NCI-H146 (cell line): ENCODE data around the gene SAMD4B.
"Not testable (repeated sequence)": the region's sequence is repeated elsewhere in the genome, so short reads cannot be mapped to it uniquely, and the experiment has no call there.

Experiments used
- DNase-seq: peaks from one replicate; lab custom pipeline; 2025; lab: John Stamatoyannopoulos, UW

SAMD4B gene

GRCh38 chr19:39341719-39342604 is at the start of gene SAMD4B:
Gene SAMD4B (plus strand): TSS chr19:39342421. CDS start chr19:39356894, 14,473 bp downstream.
- peak; percentile 99 for DNase-seq

DNA sequence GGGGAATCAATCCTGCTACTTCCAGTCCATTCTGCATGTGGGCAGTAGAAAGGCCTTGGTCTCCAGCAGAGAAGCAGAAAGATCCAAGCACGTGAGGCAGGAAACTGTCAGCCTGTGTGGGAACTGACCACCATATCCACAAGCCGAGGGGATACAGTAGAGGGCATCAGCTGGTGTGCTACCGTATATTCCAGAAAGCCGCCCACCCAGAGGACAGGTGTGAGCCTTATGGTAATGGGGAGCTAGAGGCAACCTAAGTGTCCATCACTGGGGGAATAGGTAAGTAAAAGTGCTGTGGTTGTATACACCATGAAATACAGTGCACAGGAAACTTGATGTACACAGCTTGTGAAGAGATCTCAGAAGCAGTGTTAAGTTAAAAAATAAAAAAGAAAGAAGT is 48.8 kb upstream of the SAMD4B start:
- no peak for DNase-seq

GRCh38 chr19:39296055-39296645 is 46.1 kb upstream of the SAMD4B start, which contains the start of gene IFNL1:
Gene IFNL1 (plus strand): TSS chr19:39296407. CDS start chr19:39296422, 15 bp downstream.
- DNase-seq, result no peak

DNA sequence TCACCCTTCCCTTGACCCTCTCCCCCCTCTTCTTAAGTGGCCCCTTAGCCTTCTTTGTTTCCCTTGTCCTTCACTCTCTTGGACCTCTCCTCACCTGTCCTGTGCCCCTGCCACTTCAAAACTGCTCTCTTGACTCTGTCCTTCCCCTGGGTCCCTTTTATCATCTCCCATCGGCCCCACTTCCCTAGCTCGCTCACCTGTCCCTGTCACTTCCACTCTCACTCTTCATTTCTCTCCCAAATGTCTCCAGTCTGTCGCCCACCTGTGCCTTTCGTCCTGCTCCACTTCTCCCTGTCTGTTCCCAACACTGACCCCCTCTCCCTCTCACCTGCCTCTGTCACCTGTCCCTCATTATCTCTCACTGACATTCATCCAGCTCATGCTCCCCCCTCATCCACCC is 45.3 kb upstream of the SAMD4B start:
- peak; percentile 57 for DNase-seq

DNA sequence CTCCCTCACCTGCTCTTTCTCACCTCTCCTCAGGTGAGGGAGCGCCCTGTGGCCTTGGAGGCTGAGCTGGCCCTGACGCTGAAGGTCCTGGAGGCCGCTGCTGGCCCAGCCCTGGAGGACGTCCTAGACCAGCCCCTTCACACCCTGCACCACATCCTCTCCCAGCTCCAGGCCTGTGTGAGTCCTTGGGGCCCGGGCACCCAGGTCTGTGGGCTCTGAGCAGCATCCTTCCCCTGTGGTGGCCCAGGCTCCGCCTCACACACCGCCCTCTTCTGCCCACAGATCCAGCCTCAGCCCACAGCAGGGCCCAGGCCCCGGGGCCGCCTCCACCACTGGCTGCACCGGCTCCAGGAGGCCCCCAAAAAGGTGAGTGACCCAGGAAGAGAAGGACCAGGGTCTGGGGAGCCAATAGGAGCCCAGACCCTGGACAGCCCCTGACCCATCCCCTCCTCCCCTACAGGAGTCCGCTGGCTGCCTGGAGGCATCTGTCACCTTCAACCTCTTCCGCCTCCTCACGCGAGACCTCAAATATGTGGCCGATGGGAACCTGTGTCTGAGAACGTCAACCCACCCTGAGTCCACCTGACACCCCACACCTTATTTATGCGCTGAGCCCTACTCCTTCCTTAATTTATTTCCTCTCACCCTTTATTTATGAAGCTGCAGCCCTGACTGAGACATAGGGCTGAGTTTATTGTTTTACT is 44.1 kb upstream of the SAMD4B start:
- no peak for DNase-seq

DNA sequence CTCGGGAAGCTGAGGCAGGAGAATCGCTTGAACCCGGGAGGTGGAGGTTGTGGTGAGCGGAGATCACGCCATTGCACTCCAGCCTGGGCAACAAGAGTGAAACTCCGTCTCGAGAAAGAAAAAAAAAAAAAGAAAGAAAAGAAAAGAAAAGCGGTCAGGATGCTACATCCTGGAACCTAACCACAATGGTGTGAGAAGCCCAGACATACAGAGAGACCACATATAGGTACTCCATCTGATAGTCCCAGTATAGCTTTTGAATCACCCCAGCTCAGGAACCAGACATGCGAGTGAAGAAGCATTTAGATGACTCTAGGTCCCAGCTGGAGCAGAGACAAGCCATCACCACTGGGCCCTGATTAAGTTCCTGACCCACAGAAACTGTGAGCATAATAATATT is 42.8 kb upstream of the SAMD4B start:
- no peak for DNase-seq

DNA sequence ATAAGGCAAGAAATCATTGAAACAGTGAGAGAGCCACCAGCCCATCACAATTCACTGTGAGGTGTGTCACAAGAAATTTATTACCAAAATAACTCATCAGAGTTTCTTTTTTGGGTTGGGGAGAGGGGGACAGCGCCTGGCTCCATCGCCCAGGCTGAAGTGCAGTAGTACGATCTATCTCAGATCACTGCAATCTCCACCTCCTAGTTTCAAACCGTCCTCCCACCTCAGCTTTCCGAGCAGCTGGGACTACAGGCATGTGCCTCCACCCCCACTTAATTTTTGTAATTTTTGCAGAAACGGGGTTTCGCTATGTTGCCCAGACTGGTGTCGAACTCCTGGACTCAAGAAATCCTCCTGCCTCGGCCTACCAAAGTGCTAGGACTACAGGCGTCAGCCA is 42.4 kb upstream of the SAMD4B start:
- no peak for DNase-seq

- DNase-seq, result no peak
Observed at GRCh38 chr19:39301021-39301420, 41.2 kb upstream of the SAMD4B start.

DNA sequence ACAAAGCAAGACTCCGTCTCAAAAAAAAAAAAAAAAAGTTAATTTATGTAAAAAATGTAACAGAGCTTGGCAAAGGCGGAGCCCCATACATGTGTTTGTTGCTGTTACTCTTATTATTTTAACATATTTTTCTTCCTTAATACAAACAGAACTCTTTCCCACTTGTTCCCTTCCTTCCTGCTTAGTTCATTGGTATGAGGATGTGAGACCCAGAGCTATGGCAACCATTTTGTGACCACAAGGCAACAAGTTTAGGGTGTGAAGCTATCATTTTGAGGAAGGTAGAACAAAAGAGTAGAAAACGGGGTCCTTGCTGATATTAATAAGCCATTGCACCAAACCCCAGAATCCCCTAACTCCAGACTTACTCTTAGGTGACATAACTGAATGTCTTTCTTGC is 40.7 kb upstream of the SAMD4B start:
- DNase-seq, result no peak

- no peak for DNase-seq
Observed at GRCh38 chr19:39303373-39304184, 38.6 kb upstream of the SAMD4B start.

- no peak for DNase-seq
Observed at GRCh38 chr19:39304185-39304513, 38.1 kb upstream of the SAMD4B start.

DNA sequence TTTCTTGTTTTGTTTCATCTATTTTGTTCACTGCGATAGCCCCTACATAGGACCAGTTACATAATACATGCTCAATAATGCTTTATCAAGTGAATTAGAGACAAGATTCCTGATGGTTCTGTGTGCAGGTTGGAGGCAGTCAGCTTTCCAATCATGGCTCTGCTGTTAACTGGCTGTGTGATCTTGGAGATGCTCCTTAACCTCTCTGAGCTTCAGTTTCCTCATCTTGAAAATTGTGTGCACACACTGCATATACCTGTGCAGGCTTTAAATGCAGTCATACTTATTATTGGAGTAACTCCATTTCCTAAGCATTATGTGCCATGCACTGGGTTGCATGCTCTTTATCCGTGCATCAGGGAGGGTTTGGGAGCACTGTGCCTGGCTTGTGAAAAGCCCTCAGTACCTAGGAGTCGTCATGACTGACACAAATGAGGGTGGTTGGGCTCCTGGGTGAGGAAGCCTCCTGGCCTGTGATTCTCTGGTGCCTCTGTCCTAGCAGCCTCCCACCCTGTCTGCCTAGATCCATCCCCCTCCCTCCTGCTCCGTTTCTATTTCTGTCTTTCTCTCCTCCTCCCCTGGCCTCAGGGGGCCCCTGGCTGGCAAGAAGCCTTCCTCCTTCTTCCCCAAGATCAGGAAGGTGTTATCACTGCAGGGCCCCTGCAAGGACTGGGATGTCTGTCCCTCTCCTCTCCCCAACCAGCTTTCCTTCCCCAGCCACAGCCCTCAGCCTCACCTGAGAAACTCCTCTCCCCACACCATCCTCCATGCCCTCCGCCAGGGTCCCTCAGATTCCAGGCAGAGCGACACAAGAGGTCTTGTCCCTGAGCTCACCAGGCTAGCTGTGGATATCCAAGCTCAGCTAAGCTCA is 37.3 kb upstream of the SAMD4B start:
- DNase-seq, result no peak

DNA sequence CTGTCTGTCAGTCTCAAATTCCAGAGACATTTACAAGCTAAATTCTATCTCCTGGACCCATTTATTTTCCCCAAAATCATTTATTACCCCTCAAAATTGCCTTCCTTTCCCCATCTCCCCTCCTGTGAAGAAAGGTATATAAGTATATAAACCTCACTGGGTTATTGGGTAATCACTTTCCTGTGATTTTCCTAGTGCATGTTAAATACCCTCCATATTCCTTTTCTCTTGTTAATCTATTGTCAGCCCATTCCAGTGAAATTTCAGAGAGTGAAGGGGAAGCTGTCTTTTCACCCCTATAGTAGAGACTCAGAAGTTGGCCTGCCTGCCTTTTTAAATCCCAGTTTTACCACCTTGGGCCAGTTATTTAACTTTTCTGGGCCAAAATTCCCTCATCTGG is 36.1 kb upstream of the SAMD4B start:
- DNase-seq, result no peak

DNA sequence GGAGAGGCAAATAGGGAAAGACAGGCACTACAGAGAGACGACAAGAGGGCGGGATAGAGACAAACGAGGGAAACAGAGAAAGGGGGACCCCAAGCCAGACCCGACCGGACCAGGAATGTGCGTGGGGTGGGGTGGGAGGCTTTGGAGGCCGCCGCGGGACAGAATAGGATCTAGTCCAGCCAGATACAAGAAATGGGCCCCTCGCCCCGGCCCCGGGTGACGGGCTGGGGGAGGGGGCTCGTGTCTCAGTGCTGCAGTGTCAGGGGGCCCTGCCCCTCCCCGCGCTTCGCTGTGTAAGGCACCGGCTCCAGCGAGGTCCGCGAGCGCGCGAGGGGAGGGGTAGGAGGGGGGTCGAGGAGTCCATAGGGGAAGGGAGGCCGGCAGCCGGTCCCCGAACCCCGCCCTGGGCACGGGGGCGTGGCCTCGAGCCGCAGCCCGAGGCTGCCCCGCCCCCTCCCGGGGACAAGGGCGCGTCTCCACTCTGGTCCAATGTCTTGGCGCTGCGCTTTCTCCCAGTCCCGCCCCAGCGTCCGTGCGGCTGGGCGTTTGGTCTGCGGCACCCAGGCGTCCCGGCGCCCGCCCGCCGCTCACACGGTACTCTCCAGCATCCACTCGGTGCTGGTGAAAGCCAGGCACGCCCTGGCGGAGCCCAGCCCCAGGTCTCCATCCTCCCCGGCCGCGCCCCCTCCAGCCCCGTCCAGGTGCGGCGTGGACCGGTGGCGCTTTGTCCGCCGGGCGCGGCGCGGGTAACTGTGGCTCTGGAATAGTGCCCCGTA is 35.0 kb upstream of the SAMD4B start:
- DNase-seq, result peak; percentile 79

DNA sequence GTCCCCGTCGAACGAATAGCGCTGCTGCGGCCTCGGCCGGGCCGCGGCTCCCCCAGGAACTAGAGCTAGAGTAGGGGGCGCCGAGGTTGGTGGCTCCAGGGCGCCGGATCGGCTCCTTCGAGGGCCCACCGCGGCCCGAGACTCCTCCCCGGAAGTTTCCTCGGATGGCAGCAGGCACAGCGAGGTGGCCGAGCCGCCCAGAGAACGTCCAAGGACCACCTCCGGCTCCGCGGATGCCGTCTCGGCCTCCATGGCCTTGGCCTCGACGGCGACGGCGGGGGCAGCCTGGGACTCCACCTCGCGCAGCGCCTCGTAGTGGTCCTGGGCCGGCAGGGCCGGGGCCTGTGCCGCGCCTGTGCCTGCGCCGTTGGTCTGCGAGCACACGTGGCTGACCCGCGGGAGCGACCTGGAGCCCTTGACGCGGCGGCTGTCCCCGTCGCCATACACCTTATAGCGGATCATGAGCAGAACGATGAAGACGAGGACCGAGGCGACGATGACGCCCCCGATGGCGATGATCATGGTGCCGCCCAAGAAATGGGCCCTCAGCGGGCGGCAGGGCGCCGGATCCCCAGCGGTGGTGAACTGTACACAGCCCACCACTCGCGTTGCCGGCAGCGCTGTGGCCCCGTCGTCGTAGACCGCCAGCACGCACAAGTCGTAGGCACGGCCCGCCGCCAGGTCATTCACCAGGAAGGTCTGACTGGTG is 34.2 kb upstream of the SAMD4B start:
- DNase-seq, result no peak

- peak; percentile 42 for DNase-seq
Observed at GRCh38 chr19:39308531-39309304, 33.5 kb upstream of the SAMD4B start.

DNA sequence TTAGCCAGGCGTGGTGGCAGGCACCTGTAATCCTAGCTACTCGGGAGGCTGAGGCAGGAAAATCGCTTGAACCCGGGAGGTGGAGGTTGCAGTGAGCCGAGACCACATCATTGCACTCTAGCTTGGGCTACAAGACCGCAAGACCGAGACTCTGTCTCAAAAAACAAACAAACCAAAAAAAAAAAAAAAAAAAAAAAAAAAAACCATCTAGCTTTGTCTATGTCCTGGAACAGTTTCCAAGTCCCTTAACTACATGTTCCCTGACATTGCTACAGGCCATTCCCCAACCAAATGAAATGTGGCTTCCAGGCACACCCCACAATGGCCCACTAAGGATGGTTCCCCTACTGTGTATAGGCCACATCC is 32.9 kb upstream of the SAMD4B start:
- DNase-seq, result not testable (repeated sequence)

DNA sequence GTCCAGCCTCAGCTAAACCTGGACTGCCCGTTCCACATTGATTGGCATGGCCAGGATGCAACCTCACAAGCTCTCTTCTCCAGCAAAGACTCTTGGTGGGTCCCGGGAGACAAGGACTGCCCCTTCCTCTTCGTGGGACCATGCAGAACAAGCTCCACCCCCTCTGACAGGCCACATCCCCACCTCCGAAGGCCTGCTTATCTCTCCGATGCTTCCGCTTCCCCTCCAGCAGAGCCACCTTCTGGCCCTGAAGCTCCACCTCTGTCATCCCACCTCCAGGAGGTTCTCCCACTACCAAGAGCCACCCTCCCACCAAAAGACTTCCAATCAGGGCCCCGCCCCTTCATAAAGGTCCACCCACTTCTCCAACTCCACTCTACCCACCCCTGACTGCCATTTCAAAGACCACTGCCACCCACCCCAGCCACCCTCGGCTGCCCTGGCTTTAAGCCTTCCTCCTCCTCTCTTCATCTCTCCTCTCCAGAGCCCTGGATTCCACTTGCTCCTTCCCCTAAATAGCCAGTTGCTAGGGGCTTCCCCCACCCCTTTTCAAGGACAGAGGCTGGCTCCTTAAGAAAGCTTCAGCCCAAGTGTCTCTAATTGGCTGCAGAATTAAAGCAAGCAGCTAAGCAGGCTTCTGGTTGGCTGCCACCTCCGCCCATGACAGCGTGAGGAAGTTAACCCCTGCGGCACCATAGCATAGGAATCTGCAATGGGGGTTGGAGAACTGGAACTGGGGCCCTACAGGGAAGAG is 31.5 kb upstream of the SAMD4B start:
- no peak for DNase-seq
